ENCODE results near the gene NR6A1. TPM values are rescaled to one million over a fixed set of nuclear protein-coding genes. Genes with fewer than 3 reads are reported as not detected.

The NR6A1 gene
- total RNA-seq, 1 experiment from 2014 or later: 99.3 TPM

GRCh38 chr9:124562328-124562727 is 208.8 kb downstream of the NR6A1 start:
- Histone ChIP-seq H3K9ac (ENCODE audit: extremely low read depth, insufficient read length, low read length) (no peak overlapping the region), H4K8ac (replicated peaks; ENCODE audit: insufficient read length, low read depth, low read length) (no peak overlapping the region), H3K27me3 (ENCODE audit: insufficient read depth, low read length) (no peaks in the 10 kb centered on the region), H3K23me2 (ENCODE audit: insufficient read length, low read depth, low read length, poor library complexity, severe bottlenecking) (no peaks in the 10 kb centered on the region), H3T11ph (ENCODE audit: low read length) (no peak overlapping the region), H2BK120ac (ENCODE audit: low read depth, low read length, poor library complexity, severe bottlenecking) (no peak overlapping the region), H2AK5ac (ENCODE audit: insufficient read length, low read length) (no peak overlapping the region), H4K91ac (ENCODE audit: insufficient read length, low read depth, low read length) (no peak overlapping the region), H2BK5ac (ENCODE audit: insufficient read length, low read length) (no peak overlapping the region), H4K20me1 (ENCODE audit: control insufficient read depth, insufficient read depth, insufficient read length) (no peaks in the 10 kb centered on the region), H3K79me2 (ENCODE audit: insufficient read depth, low read length) (no peaks in the 10 kb centered on the region; the same call in 1 of the 2 replicates), H2BK15ac (ENCODE audit: low read depth, low read length) (no peak overlapping the region), H2AFZ (ENCODE audit: low read length) (no peak overlapping the region), H3K4ac (ENCODE audit: low read depth, low read length) (no peak overlapping the region), H2BK12ac (ENCODE audit: insufficient read length, low read depth, low read length) (no peak overlapping the region), H3K56ac (ENCODE audit: insufficient read length, low read depth, low read length) (no peak overlapping the region), H3K27ac (ENCODE audit: insufficient read length, low read depth, low read length) (no peak overlapping the region), H3K18ac (ENCODE audit: insufficient read length, low read depth, low read length) (no peak overlapping the region), H4K5ac (ENCODE audit: insufficient read length, low read depth, low read length) (no peak overlapping the region), H2BK20ac (ENCODE audit: low read depth, low read length, poor library complexity, severe bottlenecking) (no peak overlapping the region), H3K23ac (ENCODE audit: insufficient read length, low read depth, low read length) (no peak overlapping the region), H3K14ac (ENCODE audit: insufficient read depth, low read length) (no peak overlapping the region), H3K4me2 (ENCODE audit: insufficient read depth, insufficient read length, low read length) (no peak overlapping the region), H3K9me3 (ENCODE audit: control insufficient read depth, low read depth, low read length) (no peaks in the 10 kb centered on the region), H3K79me1 (ENCODE audit: insufficient read depth, low read depth, low read length, poor library complexity, severe bottlenecking) (peaks cover 4% of the 10 kb centered on the region), H3K4me1 (ENCODE audit: insufficient read depth, low read length) (peaks cover 2% of the 10 kb centered on the region; the same call in 1 of the 2 replicates)
- no CpG with 5 or more reads among the region's 6 CpGs for WGBS (ENCODE audit: extremely low coverage, insufficient read length, low lambda C conversion rate)
- H3K27me3 Mint-ChIP-seq (ENCODE audit: low read depth): no peaks in the 10 kb centered on the region
- peaks cover 0 to 3% (median 2%) of the 10 kb centered on the region in 3 experiments; a peak in 3 of 7 replicates for H3K36me3 Mint-ChIP-seq (ENCODE audit: insufficient read depth in 1 of 3, low read depth in 3 of 3)
- TF ChIP-seq, protein P1, sequence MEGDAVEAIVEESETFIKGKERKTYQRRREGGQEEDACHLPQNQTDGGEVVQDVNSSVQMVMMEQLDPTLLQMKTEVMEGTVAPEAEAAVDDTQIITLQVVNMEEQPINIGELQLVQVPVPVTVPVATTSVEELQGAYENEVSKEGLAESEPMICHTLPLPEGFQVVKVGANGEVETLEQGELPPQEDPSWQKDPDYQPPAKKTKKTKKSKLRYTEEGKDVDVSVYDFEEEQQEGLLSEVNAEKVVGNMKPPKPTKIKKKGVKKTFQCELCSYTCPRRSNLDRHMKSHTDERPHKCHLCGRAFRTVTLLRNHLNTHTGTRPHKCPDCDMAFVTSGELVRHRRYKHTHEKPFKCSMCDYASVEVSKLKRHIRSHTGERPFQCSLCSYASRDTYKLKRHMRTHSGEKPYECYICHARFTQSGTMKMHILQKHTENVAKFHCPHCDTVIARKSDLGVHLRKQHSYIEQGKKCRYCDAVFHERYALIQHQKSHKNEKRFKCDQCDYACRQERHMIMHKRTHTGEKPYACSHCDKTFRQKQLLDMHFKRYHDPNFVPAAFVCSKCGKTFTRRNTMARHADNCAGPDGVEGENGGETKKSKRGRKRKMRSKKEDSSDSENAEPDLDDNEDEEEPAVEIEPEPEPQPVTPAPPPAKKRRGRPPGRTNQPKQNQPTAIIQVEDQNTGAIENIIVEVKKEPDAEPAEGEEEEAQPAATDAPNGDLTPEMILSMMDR (conservative IDR thresholded peaks at IDR 0.05): no peak
- no peak for DNase-seq
- peaks cover 29 to 30% of the 10 kb centered on the region in 2 experiments for H3K4me1 Mint-ChIP-seq
- H3K4me3 Mint-ChIP-seq: no peak overlapping the region
- no peak overlapping the region for H3K27ac Mint-ChIP-seq
- H3K9me3 Mint-ChIP-seq: no peaks in the 10 kb centered on the region

Measured in H9 (cell line).